GM19395 (cell line): ENCODE measurements around the gene MPZL2.

ENCODE experiments used
- ATAC-seq: cut with Tn5 transposase; IDR thresholded peaks from one replicate; pipeline ENCODE4 v1.9.1; 2021; ENCODE audit warnings: mild to moderate bottlenecking, moderate library complexity; ENCODE audit not compliant: unreplicated experiment

The MPZL2 gene

GRCh38 chr11:118223570-118223969 is 40.5 kb downstream of the MPZL2 start:
- no peak for ATAC-seq

DNA sequence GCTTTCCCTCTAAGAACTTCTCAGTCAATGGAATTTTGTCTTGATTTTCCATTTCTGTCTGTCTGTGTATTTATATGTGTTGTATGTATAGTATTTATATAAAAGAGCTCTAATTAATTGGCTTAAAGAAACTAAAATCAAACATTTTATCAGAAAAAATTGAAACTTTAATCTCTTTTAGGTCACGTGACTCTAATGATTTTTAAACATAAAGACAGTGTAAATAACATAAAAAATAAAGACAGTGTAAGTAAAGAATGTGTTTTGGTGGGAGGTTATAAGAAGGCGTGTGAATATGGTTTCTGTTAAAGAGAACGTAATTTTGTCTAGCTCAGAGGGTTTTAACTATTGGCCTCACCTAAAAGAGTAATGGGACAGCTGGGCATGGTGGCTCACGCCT is 41.7 kb downstream of the MPZL2 start:
- no peak for ATAC-seq

- no peak for ATAC-seq
These were observed 42.7 kb downstream of the MPZL2 start for GRCh38 chr11:118221419-118221818.

- ATAC-seq, result no peak
These were observed 44.4 kb downstream of the MPZL2 start for GRCh38 chr11:118219732-118220131.

- ATAC-seq, result no peak
These were observed 44.9 kb downstream of the MPZL2 start for GRCh38 chr11:118219244-118219643.

- ATAC-seq, result no peak
These were observed 46.5 kb downstream of the MPZL2 start for GRCh38 chr11:118217575-118217974.

- ATAC-seq, result no peak
These were observed 47.2 kb downstream of the MPZL2 start for GRCh38 chr11:118216621-118217481.

DNA sequence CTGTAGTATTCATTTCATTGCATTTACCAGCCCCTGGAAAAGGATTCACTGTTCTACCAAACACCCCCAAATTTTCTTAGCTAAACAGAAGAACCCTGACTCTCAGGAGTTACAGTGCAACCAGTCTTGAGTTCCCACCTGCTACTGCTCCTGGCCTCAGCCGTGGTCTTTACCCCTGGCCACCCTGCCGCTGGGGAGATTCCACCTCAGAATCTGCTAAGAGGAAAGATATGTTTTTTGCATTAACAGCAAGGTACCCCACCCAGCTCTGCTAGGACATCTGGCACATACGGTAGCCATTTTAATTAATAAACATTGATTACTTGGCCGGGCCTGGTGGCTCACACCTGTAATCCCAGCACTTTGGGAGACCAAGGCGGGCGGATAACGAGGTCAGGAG is 48.3 kb downstream of the MPZL2 start:
- no peak for ATAC-seq

DNA sequence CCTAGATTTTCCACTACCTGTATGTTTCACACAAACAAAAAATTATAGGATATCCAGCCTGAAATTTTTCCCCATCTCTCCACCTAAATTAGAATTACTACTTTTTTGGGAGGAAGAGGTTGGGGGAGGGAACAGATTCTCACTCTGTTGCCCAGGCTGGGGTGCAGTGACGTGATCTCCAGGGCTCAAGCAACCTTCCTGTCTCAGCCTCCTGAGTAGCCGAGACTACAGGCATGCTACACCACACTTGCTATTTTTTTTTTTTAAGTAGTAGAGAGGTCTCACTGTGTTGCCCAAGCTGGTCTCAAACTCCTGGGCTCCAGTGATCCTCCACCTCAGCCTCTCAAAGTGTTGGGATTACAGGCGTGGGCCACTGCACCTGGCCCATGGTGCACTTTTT is 48.8 kb downstream of the MPZL2 start:
- no peak for ATAC-seq

DNA sequence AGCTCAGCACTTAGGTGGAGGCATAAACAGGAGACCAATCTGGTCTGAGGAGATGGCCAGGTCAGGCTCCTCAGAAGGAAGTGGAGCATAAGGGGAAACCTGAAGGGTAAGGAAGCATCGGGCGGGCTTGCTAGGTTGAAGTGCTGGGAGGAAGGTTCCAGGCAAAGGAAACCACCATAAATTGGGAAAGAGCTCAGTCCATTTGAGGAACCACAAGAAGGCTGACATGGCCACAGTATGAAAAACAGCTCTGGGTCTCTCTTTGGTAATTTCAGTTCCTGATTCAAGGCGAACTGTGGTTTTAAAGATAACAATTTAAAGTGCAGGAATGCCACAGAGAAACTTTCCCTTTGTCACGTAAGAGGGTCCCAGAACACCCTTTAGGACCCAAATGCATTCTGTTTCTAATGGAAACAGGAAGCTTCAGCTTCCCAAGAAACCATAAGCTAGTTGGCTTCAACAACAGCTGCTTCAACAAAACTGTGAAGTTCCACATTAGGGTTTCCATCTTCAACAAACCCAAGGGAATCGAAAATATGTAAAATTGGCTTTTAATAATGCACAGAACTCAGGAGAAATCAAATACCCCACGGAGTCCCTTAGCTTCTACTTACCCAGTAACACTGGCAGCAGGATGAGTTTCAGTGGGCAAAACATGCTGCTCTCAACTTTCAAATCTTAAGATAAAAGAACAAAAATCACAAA is 49.7 kb downstream of the MPZL2 start:
- ATAC-seq, result no peak

GRCh38 chr11:118213781-118214180 is 50.3 kb downstream of the MPZL2 start:
- ATAC-seq, result no peak

DNA sequence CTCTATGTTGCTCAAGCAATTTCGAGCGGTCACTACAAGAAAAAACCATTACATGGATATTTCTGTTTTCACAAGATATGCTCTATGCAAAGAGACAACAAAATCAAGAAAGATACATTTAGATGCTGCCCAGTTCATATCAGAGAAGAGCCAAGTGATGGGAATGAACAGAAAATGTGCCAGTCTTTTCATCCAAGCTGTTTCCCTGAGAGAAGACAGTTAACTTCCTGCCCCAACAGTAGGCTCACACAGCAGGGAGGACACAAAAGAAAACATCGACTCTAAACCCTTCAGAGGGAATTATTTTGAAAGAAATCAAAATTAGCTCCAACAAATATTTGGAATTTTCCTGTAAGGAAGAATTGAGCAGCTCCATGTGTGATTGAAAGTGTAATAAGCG is 50.9 kb downstream of the MPZL2 start:
- no peak for ATAC-seq

- ATAC-seq, result no peak
These were observed 51.3 kb downstream of the MPZL2 start for GRCh38 chr11:118212781-118213191.

DNA sequence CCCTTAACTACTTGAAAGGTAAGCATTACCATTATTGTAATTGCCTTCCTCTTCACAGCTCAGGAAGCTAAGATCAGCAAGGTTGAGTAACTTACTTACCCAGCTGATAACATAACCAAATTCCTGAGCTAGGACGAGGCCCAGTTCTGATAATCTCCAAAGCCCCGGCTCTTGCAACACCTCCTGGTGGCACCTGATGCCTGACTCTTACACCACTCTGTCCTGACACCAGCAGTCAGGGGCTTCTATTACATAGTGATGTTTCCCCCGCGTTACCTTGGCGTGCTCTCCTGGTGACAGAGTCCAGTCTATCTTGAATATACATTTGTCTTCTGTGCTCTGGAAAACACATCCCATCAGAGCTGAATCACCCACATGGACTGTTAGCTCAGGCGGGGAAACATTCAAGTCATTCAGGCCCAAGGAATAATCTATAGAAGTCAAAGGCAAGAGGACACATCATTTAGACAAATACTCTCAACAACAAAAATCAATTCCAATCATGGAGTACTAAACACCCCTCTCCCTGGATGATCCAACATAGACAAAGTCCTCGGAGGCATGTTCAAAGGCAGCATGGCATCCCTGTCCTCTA is 51.9 kb downstream of the MPZL2 start:
- ATAC-seq, result no peak

GRCh38 chr11:118211006-118211405 is 53.1 kb downstream of the MPZL2 start:
- no peak for ATAC-seq

GRCh38 chr11:118210323-118210722 is 53.8 kb downstream of the MPZL2 start:
- ATAC-seq, result no peak

DNA sequence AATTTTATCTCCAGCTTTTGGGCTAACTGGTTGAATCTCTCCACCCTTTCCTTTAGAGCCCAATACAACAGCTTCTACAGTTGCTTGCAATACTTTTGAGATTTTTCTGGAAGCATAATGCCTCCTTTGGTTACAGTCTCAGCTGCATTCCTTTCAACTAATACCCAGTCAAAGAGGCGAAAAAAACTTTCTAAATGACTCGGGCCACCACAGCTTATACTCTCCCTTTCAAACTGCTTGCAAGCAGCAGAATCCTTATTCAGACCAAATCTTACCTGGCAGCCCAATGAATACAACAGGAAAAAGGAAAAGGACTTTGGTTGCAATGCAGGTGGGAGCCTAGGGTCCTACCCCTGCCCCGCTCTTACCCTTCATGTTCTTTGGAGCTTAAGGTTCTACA is 55.1 kb downstream of the MPZL2 start:
- no peak for ATAC-seq

DNA sequence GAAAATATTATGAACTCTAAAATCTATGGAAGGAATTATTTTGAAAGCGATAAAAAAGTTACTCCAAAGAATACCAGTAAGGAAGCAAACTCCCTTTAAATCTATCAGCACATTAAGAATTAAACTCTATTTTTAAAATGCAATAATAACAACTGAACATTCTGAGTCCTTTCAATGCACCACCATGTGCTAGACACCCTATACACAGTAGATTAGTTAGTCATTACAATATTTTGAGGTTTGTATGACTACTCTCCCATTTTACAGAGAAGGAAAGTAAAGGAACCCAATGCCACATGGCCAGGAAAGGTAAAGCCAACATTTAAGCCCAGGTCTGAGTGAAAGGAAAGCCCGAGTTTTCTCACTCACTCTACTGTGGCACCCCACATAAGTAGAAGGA is 57.0 kb downstream of the MPZL2 start:
- ATAC-seq, result no peak

DNA sequence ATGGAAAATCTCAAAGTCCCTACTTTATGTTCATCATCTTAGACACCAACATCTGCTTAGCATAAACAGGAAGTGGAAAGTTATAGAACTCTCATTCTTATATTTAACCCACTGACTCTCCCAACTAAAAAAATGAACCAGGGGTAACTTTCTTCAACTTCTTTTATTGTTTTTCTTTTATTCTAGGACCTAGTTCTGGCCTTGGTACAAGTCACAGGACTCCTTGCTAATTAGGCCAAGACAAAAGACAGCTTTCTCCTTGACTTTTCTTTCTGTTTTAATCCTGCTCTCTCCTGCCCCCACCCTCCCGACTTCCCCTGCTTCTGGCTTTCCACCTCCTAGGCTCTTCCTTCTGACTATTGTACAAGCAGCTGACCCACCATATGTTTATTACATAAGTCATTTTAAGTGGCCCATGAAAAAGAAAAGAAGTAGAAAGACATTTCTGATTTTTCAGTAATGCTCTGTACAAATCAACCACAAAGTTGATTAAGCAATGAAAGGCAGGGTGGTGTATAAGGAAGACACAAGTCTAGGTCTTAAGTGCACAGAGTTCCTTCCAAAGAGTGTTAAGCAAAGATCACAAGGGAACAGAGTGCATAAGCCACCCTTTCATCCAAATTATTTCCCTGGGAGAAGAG is 57.6 kb downstream of the MPZL2 start:
- no peak for ATAC-seq

DNA sequence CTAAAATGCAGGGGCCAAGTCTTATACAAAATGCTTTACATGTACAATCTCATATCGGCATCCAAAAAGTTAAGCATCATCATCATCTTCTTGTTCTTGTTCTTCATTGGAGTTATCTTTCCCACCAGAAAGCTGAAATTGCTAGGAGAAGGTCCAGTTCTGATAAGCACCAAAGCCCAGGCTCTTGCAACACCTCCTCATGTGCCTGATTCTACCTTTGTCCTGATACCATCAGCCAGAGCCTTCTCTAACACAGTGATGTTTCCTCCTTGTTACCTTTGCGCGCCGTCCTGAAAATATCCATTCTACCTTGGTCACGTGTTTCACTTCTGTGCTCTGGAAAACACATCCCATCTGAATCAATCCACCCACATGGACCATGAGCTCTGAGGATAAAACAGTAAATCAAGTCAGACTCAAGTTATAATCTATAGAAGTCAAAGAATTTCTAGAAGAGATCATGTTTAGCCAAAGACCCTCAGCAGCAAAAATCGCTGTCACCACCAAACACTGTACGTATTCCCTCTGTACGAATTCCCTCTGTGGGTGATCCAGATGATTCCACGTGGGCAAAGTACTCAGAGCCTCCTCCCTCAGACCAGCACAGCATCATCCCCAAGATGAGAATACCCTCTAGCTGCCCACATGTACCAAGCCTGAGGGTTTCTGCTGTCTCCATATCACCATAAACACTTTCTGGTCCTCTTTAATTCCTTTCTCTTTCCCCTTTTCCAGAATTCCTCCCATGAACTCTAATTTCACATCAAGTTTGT is 58.3 kb downstream of the MPZL2 start:
- no peak for ATAC-seq
